ENCODE results near the gene PRL. TPM values are rescaled to one million over a fixed set of nuclear protein-coding genes. Genes with fewer than 3 reads are reported as not detected.
A peak's percentile ranks its signal among the peaks of the same experiment; 100 is the strongest.

PRL gene
- total and polyA plus RNA-seq, 4 donors = not detected

- Histone ChIP-seq H3K27ac (ENCODE audit: low read depth in 1 of 2, low read length in 2 of 2) (no peak overlapping the region), H3K36me3 (ENCODE audit: control insufficient read depth in 4 of 4, insufficient read depth in 3 of 4, low read depth in 1 of 4, low read length in 3 of 4) (no peaks in the 10 kb centered on the region), H3K4me3 (ENCODE audit: low read depth in 1 of 3, low read length in 3 of 3) (no peak overlapping the region), H3K4me1 (ENCODE audit: control insufficient read depth in 4 of 4, insufficient read depth in 4 of 4, low read length in 3 of 4) (no peaks in the 10 kb centered on the region), H3K9me3 (ENCODE audit: control insufficient read depth in 4 of 4, low read length in 3 of 4) (peaks cover 0 to 3% (median 0%) of the 10 kb centered on the region in 4 donors), H3K27me3 (ENCODE audit: control insufficient read depth in 4 of 4, insufficient read depth in 4 of 4, low read length in 3 of 4) (no peaks in the 10 kb centered on the region), H3K9ac (ENCODE audit: low read depth in 1 of 2, low read length in 2 of 2) (no peak overlapping the region)
- DNase-seq (ENCODE audit: low spot score) = no peak
- 46% methylated on average over 6 of the region's 6 CpGs for WGBS
- peak; percentile 33 for TF ChIP-seq NR2F2 (IDR thresholded peaks at IDR 0.05)
- peak in 1 of 2 donors; percentile 40 for TF ChIP-seq JUND (IDR thresholded peaks at IDR 0.05)
- no peak for TF ChIP-seq TAF1 (conservative IDR thresholded peaks at IDR 0.05)
These were observed 48.1 kb downstream of the PRL start for GRCh38 chr6:22248513-22249308.

GRCh38 chr6:22247916-22248482 lies 48.8 kb downstream of the PRL start:
- DNase-seq (ENCODE audit: low spot score) = no peak
- Histone ChIP-seq H3K36me3 (ENCODE audit: control insufficient read depth in 4 of 4, insufficient read depth in 3 of 4, low read depth in 1 of 4, low read length in 3 of 4) (no peaks in the 10 kb centered on the region), H3K27me3 (ENCODE audit: control insufficient read depth in 4 of 4, insufficient read depth in 4 of 4, low read length in 3 of 4) (no peaks in the 10 kb centered on the region), H3K9me3 (ENCODE audit: control insufficient read depth in 4 of 4, low read length in 3 of 4) (peaks cover 0 to 3% (median 0%) of the 10 kb centered on the region in 4 donors), H3K9ac (ENCODE audit: low read depth in 1 of 2, low read length in 2 of 2) (no peak overlapping the region), H3K4me3 (ENCODE audit: low read depth in 1 of 3, low read length in 3 of 3) (no peak overlapping the region), H3K27ac (ENCODE audit: low read depth in 1 of 2, low read length in 2 of 2) (no peak overlapping the region), H3K4me1 (ENCODE audit: control insufficient read depth in 4 of 4, insufficient read depth in 4 of 4, low read length in 3 of 4) (no peaks in the 10 kb centered on the region)
- WGBS = 71% methylated on average over 4 of the region's 4 CpGs
- TF ChIP-seq HNF4G (IDR thresholded peaks at IDR 0.05) (no peak), REST (IDR thresholded peaks at IDR 0.05) (no peak), EGR1 (IDR thresholded peaks at IDR 0.05; ENCODE audit: low read depth in 2 of 2) (no peak), RXRA (IDR thresholded peaks at IDR 0.05) (no peak), YY1 (IDR thresholded peaks at IDR 0.05) (no peak), RAD21 (IDR thresholded peaks at IDR 0.05) (no peak), ATF3 (IDR thresholded peaks at IDR 0.05) (no peak), FOXA1 (IDR thresholded peaks at IDR 0.05) (no peak), TAF1 (conservative IDR thresholded peaks at IDR 0.05) (no peak), CTCF (IDR thresholded peaks at IDR 0.05; ENCODE audit: low read depth, low read length, missing input control) (no peak), MAX (IDR thresholded peaks at IDR 0.05) (no peak), SP1 (IDR thresholded peaks at IDR 0.05) (no peak), ZBTB33 (IDR thresholded peaks at IDR 0.05) (no peak), NR2F2 (IDR thresholded peaks at IDR 0.05) (no peak), GABPA (IDR thresholded peaks at IDR 0.05 in 1 of 2, conservative IDR thresholded peaks at IDR 0.05 in 1 of 2) (no peak)

Data from liver (tissue), 9 donors.